ENCODE data around the gene CTNND2.

CTNND2 gene

GRCh38 chr5:11252075-11252474, 652.2 kb downstream of the CTNND2 start:
- no peak for DNase-seq (ENCODE audit: insufficient read length, low spot score)
- FAIRE-seq: no peak
- TF ChIP-seq CTCF (IDR thresholded peaks at IDR 0.05; ENCODE audit: insufficient read depth, missing control alignments): no peak

- FAIRE-seq (no peak), DNase-seq (ENCODE audit: insufficient read length, low spot score) (no peak)
- TF ChIP-seq CTCF (IDR thresholded peaks at IDR 0.05; ENCODE audit: insufficient read depth, missing control alignments): no peak
Measured at GRCh38 chr5:11251247-11251646, 653.0 kb downstream of the CTNND2 start.

- TF ChIP-seq CTCF (IDR thresholded peaks at IDR 0.05; ENCODE audit: insufficient read depth, missing control alignments): no peak
- no peak for DNase-seq (ENCODE audit: insufficient read length, low spot score)
- no peak for FAIRE-seq
Measured at GRCh38 chr5:11248966-11249365, 655.3 kb downstream of the CTNND2 start.

- FAIRE-seq: no peak
- DNase-seq (ENCODE audit: insufficient read length, low spot score): no peak
- no peak for TF ChIP-seq CTCF (IDR thresholded peaks at IDR 0.05; ENCODE audit: insufficient read depth, missing control alignments)
Measured at GRCh38 chr5:11247224-11247623, 657.0 kb downstream of the CTNND2 start.

- no peak for FAIRE-seq
- no peak for TF ChIP-seq CTCF (IDR thresholded peaks at IDR 0.05; ENCODE audit: insufficient read depth, missing control alignments)
Measured at GRCh38 chr5:11240293-11241190, 663.7 kb downstream of the CTNND2 start.

GRCh38 chr5:11239261-11240015, 664.8 kb downstream of the CTNND2 start:
- FAIRE-seq (no peak), DNase-seq (ENCODE audit: insufficient read length, low spot score) (no peak)
- TF ChIP-seq CTCF (IDR thresholded peaks at IDR 0.05; ENCODE audit: insufficient read depth, missing control alignments): no peak

More at GRCh38 chr5:11240293-11241190, 663.7 kb downstream of the CTNND2 start:
- no peak for DNase-seq (ENCODE audit: insufficient read length, low spot score)

Measured in D721Med (cell line).